Loucy (cell line): ENCODE results near the gene TSTD2.

Source experiments
- CTCF ChIP-seq: fragments of 200-600 bp; sonication (generic); conservative IDR thresholded peaks from 2 replicates; pipeline ENCODE4 v1.5.1; 2014; ENCODE audit warnings: mild to moderate bottlenecking, antibody characterized with exemption, low read length
- EZH2phosphoT487 ChIP-seq: fragments of 200-600 bp; IDR thresholded peaks from 2 replicates; pipeline ENCODE4 v1.6.1; 2018; ENCODE audit warnings: antibody characterized with exemption, mild to moderate bottlenecking, moderate library complexity, borderline replicate concordance

- TF ChIP-seq CTCF = no peak
- no peak for TF ChIP-seq EZH2phosphoT487
Observed at GRCh38 chr9:97572196-97572891, 60.8 kb downstream of the TSTD2 start.
